IMR-90 (cell line): Measurements from ENCODE around the gene TBC1D4. TPM values are rescaled to one million over a fixed set of nuclear protein-coding genes. Genes with fewer than 3 reads are reported as not detected.

Experiments used
- ATAC-seq: fragments of 200-7000 bp; cut with Tn5 transposase; 2 replicates; pipeline ENCODE4 v1.9.1; 2020; ENCODE audit warnings: low read depth, mild to moderate bottlenecking, moderate library complexity
- BruUV-seq: library from RNA; stranded (reverse); fragments of 400-500 nt; replicated peaks from 2 replicates; lab custom pipeline; 2021; lab: Mats Ljungman, UMichigan
- CTCF ChIA-PET: fragments of 300-600 bp; formaldehyde crosslinking; extraction: SDS; loops from one replicate; lab custom pipeline; 2021; ENCODE audit warnings: antibody characterized with exemption; lab: Yijun Ruan, JAX
- POLR2A ChIA-PET: fragments of 300-600 bp; sonication (Branson Sonifier 250); formaldehyde crosslinking; loops from one replicate; lab custom pipeline; 2022; ENCODE audit warnings: antibody characterized with exemption; ENCODE audit not compliant: unreplicated experiment; lab: Charles Lee
- DNase-seq: peaks from one replicate; pipeline ENCODE4 v3.0.0; 2013
- H2AFZ ChIP-seq: replicated peaks from 2 replicates; pipeline ENCODE3; 2013; ENCODE audit warnings: low read length, mild to moderate bottlenecking; ENCODE audit not compliant: poor library complexity
- H2AK5ac ChIP-seq: 2 replicates; pipeline ENCODE4 v1.6.1; 2013; ENCODE audit warnings: low read depth, low read length, inconsistent platforms
- H2AK9ac ChIP-seq: replicated peaks from 2 replicates; pipeline ENCODE3; 2013; ENCODE audit warnings: mild to moderate bottlenecking, low read depth, low read length, moderate library complexity; ENCODE audit not compliant: poor library complexity
- H2BK120ac ChIP-seq: 2 replicates; pipeline ENCODE4 v1.6.1; 2013; ENCODE audit warnings: low read depth, low read length, inconsistent platforms
- H2BK15ac ChIP-seq: 3 replicates; pipeline ENCODE4 v1.6.1; 2013; ENCODE audit warnings: low read depth, low read length, inconsistent platforms
- H2BK20ac ChIP-seq: 2 replicates; pipeline ENCODE4 v1.6.1; 2013; ENCODE audit warnings: low read depth, mild to moderate bottlenecking, inconsistent platforms, low read length, moderate library complexity
- H2BK5ac ChIP-seq: 2 replicates; pipeline ENCODE4 v1.6.1; 2013; ENCODE audit warnings: mild to moderate bottlenecking, low read depth, low read length, inconsistent platforms; ENCODE audit not compliant: poor library complexity, severe bottlenecking
- H3K14ac ChIP-seq: replicated peaks from 2 replicates; pipeline ENCODE4 v1.6.1; 2013; ENCODE audit warnings: low read depth, low read length, inconsistent platforms
- H3K18ac ChIP-seq: 2 replicates; pipeline ENCODE4 v1.6.1; 2013; ENCODE audit warnings: low read depth, low read length, control low read depth
- H3K23ac ChIP-seq: 2 replicates; pipeline ENCODE4 v1.6.1; 2013; ENCODE audit warnings: low read depth, low read length, inconsistent platforms
- H3K27ac ChIP-seq: 2 replicates; pipeline ENCODE4 v1.5.1; 2013; ENCODE audit warnings: mild to moderate bottlenecking, control low read depth, low read length; ENCODE audit not compliant: insufficient read depth
- H3K27me3 ChIP-seq: 2 replicates; pipeline ENCODE4 v1.6.1; 2013; ENCODE audit warnings: low read length; ENCODE audit not compliant: control insufficient read depth, insufficient read depth
- H3K36me3 ChIP-seq: 2 replicates; pipeline ENCODE4 v1.6.1; 2013; ENCODE audit warnings: low read length, mixed read lengths; ENCODE audit not compliant: control insufficient read depth, insufficient read depth
- H3K4ac ChIP-seq: 2 replicates; pipeline ENCODE4 v1.6.1; 2013; ENCODE audit warnings: low read depth, low read length, inconsistent platforms
- H3K4me1 ChIP-seq: 2 replicates; pipeline ENCODE4 v1.6.1; 2013; ENCODE audit warnings: low read length, mixed read lengths; ENCODE audit not compliant: control insufficient read depth, insufficient read depth
- H3K4me2 ChIP-seq: 2 replicates; pipeline ENCODE4 v1.6.1; 2013; ENCODE audit warnings: low read depth, mild to moderate bottlenecking, control low read depth, low read length, moderate library complexity
- H3K4me3 ChIP-seq: 2 replicates; pipeline ENCODE4 v1.5.1; 2013; ENCODE audit warnings: low read depth, mild to moderate bottlenecking, control low read depth, low read length, moderate library complexity; ENCODE audit not compliant: insufficient read depth
- H3K56ac ChIP-seq: 2 replicates; pipeline ENCODE4 v1.6.1; 2013; ENCODE audit warnings: low read length, inconsistent platforms; ENCODE audit not compliant: insufficient read depth; ENCODE audit errors: extremely low read depth
- H3K79me1 ChIP-seq, 2 experiments: 2 replicates each; pipeline ENCODE4 v1.6.1; 2013; ENCODE audit warnings: low read length in 2 of 2, inconsistent platforms in 1 of 2, low read depth in 1 of 2
- H3K9ac ChIP-seq: 2 replicates; pipeline ENCODE4 v1.6.1; 2013; ENCODE audit warnings: low read depth, low read length, control low read depth
- H3K9me1 ChIP-seq: 2 replicates; pipeline ENCODE4 v1.6.1; 2013; ENCODE audit warnings: low read length, inconsistent platforms; ENCODE audit not compliant: insufficient read depth
- H3K9me3 ChIP-seq: 2 replicates; pipeline ENCODE4 v1.6.1; 2013; ENCODE audit warnings: low read length; ENCODE audit not compliant: control insufficient read depth, insufficient read depth
- H4K20me1 ChIP-seq: 2 replicates; pipeline ENCODE4 v1.6.1; 2013; ENCODE audit warnings: low read length, inconsistent platforms; ENCODE audit not compliant: insufficient read depth
- H4K5ac ChIP-seq: 2 replicates; pipeline ENCODE4 v1.6.1; 2013; ENCODE audit warnings: mild to moderate bottlenecking, low read depth, low read length, control low read depth
- H4K8ac ChIP-seq, 2 experiments: 2 replicates each; pipeline ENCODE4 v1.6.1; 2013; ENCODE audit warnings: low read depth in 2 of 2, low read length in 2 of 2, control low read depth in 1 of 2, inconsistent platforms in 1 of 2
- H4K91ac ChIP-seq: 2 replicates; pipeline ENCODE4 v1.6.1; 2013; ENCODE audit warnings: low read depth, low read length, inconsistent platforms; ENCODE audit not compliant: insufficient read depth
- BHLHE40 ChIP-seq: fragments of 150-350 bp; IDR thresholded peaks from 2 replicates; pipeline ENCODE4 v1.6.1; 2016; ENCODE audit warnings: mild to moderate bottlenecking, low read depth, low read length
- CEBPB ChIP-seq: IDR thresholded peaks from 2 replicates; pipeline ENCODE4 v1.6.1; 2012; ENCODE audit warnings: low read depth, low read length, improper control_type of control experiment
- CHD1 ChIP-seq: IDR thresholded peaks from 2 replicates; pipeline ENCODE4 v1.6.1; 2012; ENCODE audit warnings: low read depth, low read length, improper control_type of control experiment
- CTCF ChIP-seq: conservative IDR thresholded peaks from 2 replicates; pipeline ENCODE4 v1.5.1; 2012; ENCODE audit warnings: mild to moderate bottlenecking, low read depth, low read length, improper control_type of control experiment
- FOS ChIP-seq: fragments of 150-350 bp; IDR thresholded peaks from 2 replicates; pipeline ENCODE4 v1.6.1; 2016; ENCODE audit warnings: low read depth, low read length
- MAFK ChIP-seq: IDR thresholded peaks from 2 replicates; pipeline ENCODE4 v1.6.1; 2012; ENCODE audit warnings: low read depth, low read length, improper control_type of control experiment
- MAZ ChIP-seq: IDR thresholded peaks from 2 replicates; pipeline ENCODE4 v1.6.1; 2012; ENCODE audit warnings: low read depth, mild to moderate bottlenecking, low read length, improper control_type of control experiment, moderate library complexity, borderline replicate concordance
- MXI1 ChIP-seq: IDR thresholded peaks from 2 replicates; pipeline ENCODE4 v1.6.1; 2012; ENCODE audit warnings: low read depth, mild to moderate bottlenecking, low read length, moderate library complexity, borderline replicate concordance
- NFE2L2 ChIP-seq: fragments of 150-350 bp; IDR thresholded peaks from 2 replicates; pipeline ENCODE4 v1.6.1; 2016; ENCODE audit warnings: low read depth, mild to moderate bottlenecking, low read length
- POLR2A ChIP-seq: IDR thresholded peaks from 2 replicates; pipeline ENCODE4 v1.6.1; 2012; ENCODE audit warnings: mild to moderate bottlenecking, low read depth, low read length
- RAD21 ChIP-seq: IDR thresholded peaks from 2 replicates; pipeline ENCODE4 v1.6.1; 2012; ENCODE audit warnings: low read length, improper control_type of control experiment
- RCOR1 ChIP-seq: IDR thresholded peaks from 2 replicates; pipeline ENCODE4 v1.6.1; 2012; ENCODE audit warnings: mild to moderate bottlenecking, low read length, improper control_type of control experiment; ENCODE audit not compliant: insufficient replicate concordance
- RFX5 ChIP-seq: IDR thresholded peaks from 2 replicates; pipeline ENCODE4 v1.8.0; 2012; ENCODE audit warnings: low read depth, mild to moderate bottlenecking, low read length, moderate library complexity
- SMC3 ChIP-seq: fragments of 150-350 bp; IDR thresholded peaks from 2 replicates; pipeline ENCODE4 v1.6.1; 2016; ENCODE audit warnings: low read depth, mild to moderate bottlenecking, antibody characterized with exemption, low read length, moderate library complexity
- USF2 ChIP-seq: fragments of 150-350 bp; IDR thresholded peaks from 2 replicates; pipeline ENCODE4 v1.6.1; 2017; ENCODE audit warnings: mild to moderate bottlenecking, antibody characterized with exemption, low read length, low read depth
- WGBS, 2 experiments: methylation state at CpG; one replicate each; pipeline versions ENCODE4 v1.1.5 to v1.1.7; 2013; ENCODE audit warnings: missing lambda C conversion rate in 2 of 2; ENCODE audit not compliant: insufficient read length in 1 of 2; ENCODE audit errors: extremely low coverage in 2 of 2; 5-methylcytosine and 5-hydroxymethylcytosine counted together
- dilution Hi-C: fragments of 300-500 bp; cut with HindIII; formaldehyde crosslinking; loops from one replicate; pipeline ENCODE4 v1.14.3; 2018; ENCODE audit warnings: low sequenced_read_pairs; ENCODE audit not compliant: unreplicated experiment
- in situ Hi-C: fragments of 300-500 bp; cut with MboI; formaldehyde crosslinking; loops from 3 replicates; pipeline ENCODE4 v1.14.3; 2019; ENCODE audit warnings: low sequenced_read_pairs, inconsistent platforms, mixed read lengths
- intact Hi-C: fragments of 100-400 bp; cut with micrococcal nuclease; formaldehyde crosslinking; loops from 2 replicates; pipeline ENCODE4 v1.10.0; 2022
- polyA plus RNA-seq, 3 experiments: library from polyadenylated mRNA; depleted of rRNA; stranded (reverse); fragments of >200 nt; gene quantifications; 2 replicates each; pipeline ENCODE4 v1.2.3, GENCODE V29; 2012; ENCODE audit warnings: low replicate concordance in 1 of 3
- total RNA-seq: library from RNA; depleted of rRNA; stranded (reverse); fragments of >200 nt; gene quantifications from 2 replicates; pipeline ENCODE4 v1.2.3, GENCODE V29; 2012
- TF ChIP-seq, protein P1 (sequence below): fragments of 150-350 bp; IDR thresholded peaks from 2 replicates; pipeline ENCODE4 v1.6.1; 2016; ENCODE audit warnings: low read depth, mild to moderate bottlenecking, low read length, moderate library complexity, borderline replicate concordance

Gene TBC1D4
- total and polyA plus RNA-seq, 2 of the 4 experiments (the other 2 are of a cell fraction), result 7.5 to 22.8 TPM

DNA sequence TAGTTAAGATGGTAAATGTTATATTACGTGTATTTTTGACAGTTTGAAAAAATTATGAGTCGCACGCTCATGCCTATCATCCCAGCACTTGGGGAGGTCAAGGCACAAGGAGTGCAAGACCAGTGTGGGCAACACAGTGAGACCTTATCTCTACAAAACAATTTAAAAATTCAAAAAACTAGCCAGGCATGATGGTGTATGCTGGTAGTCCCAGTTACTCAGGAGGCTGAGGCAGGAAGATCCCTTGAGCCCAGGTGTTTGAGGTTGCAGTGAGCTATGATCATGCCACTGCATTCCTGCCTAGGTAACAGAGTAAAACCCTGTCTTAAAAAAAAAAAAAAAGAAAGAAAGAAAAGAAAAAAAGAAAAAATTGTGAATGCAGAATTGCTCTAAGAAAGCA is 58.0 kb downstream of the TBC1D4 start:
- peaks cover 3 to 4% of the 10 kb centered on the region in 2 experiments; a peak in 1 of 4 replicates for H3K79me1 ChIP-seq
- no peak overlapping the region for H2BK15ac ChIP-seq
- no peak overlapping the region for H3K18ac ChIP-seq
- H3K27me3 ChIP-seq, result no peaks in the 10 kb centered on the region
- no peak overlapping the region for H4K5ac ChIP-seq
- in situ Hi-C loops, result no loop called here
- no peak overlapping the region for H4K8ac ChIP-seq
- H2BK5ac ChIP-seq, result no peak overlapping the region
- no peak overlapping the region for H2AFZ ChIP-seq
- dilution Hi-C loops, result no loop called here
- H3K4me2 ChIP-seq, result no peak overlapping the region
- TF ChIP-seq CEBPB (no peak), MXI1 (no peak), MAZ (no peak), USF2 (no peak), RAD21 (no peak), RCOR1 (no peak), POLR2A (no peak), CTCF (no peak), SMC3 (no peak), NFE2L2 (no peak), FOS (no peak), BHLHE40 (no peak), MAFK (no peak), RFX5 (no peak), CHD1 (no peak)
- TF ChIP-seq, protein P1, sequence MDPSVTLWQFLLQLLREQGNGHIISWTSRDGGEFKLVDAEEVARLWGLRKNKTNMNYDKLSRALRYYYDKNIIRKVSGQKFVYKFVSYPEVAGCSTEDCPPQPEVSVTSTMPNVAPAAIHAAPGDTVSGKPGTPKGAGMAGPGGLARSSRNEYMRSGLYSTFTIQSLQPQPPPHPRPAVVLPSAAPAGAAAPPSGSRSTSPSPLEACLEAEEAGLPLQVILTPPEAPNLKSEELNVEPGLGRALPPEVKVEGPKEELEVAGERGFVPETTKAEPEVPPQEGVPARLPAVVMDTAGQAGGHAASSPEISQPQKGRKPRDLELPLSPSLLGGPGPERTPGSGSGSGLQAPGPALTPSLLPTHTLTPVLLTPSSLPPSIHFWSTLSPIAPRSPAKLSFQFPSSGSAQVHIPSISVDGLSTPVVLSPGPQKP, result no peak
- POLR2A ChIA-PET, result no interaction called here
- CTCF ChIA-PET, result no interaction called here
- ATAC-seq, result no peak
- H3K27ac ChIP-seq, result no peak overlapping the region
- no peaks in the 10 kb centered on the region for H3K4me1 ChIP-seq
- no peaks in the 10 kb centered on the region for H3K9me1 ChIP-seq
- no peak for DNase-seq
- no peak overlapping the region for H4K91ac ChIP-seq
- H3K9me3 ChIP-seq, result no peaks in the 10 kb centered on the region
- no peak overlapping the region for H3K23ac ChIP-seq
- no peak overlapping the region for H2AK5ac ChIP-seq
- H2BK20ac ChIP-seq, result no peak overlapping the region
- H3K4ac ChIP-seq, result no peak overlapping the region
- H3K14ac ChIP-seq, result no peak overlapping the region
- WGBS, 2 experiments, result no CpG with 5 or more reads among the region's 3 CpGs
- H2BK120ac ChIP-seq, result no peak overlapping the region
- H2AK9ac ChIP-seq, result no peak overlapping the region
- no peaks in the 10 kb centered on the region for H4K20me1 ChIP-seq
- no peak overlapping the region for H3K9ac ChIP-seq
- no peak overlapping the region for H3K4me3 ChIP-seq
- no peak overlapping the region for H3K56ac ChIP-seq
- intact Hi-C loops, result no loop called here
- H3K36me3 ChIP-seq, result no peaks in the 10 kb centered on the region
- no TSS peak for BruUV-seq
